IMR-90 (cell line): ENCODE measurements around the gene MOXD1.

ENCODE experiments used
- BHLHE40 ChIP-seq: fragments of 150-350 bp; IDR thresholded peaks from 2 replicates; pipeline ENCODE4 v1.6.1; 2016; ENCODE audit warnings: mild to moderate bottlenecking, low read depth, low read length
- CEBPB ChIP-seq: IDR thresholded peaks from 2 replicates; pipeline ENCODE4 v1.6.1; 2012; ENCODE audit warnings: low read depth, low read length, improper control_type of control experiment
- CTCF ChIP-seq: conservative IDR thresholded peaks from 2 replicates; pipeline ENCODE4 v1.5.1; 2012; ENCODE audit warnings: mild to moderate bottlenecking, low read depth, low read length, improper control_type of control experiment
- ELK1 ChIP-seq: fragments of 150-350 bp; IDR thresholded peaks from 2 replicates; pipeline ENCODE4 v1.6.1; 2016; ENCODE audit warnings: low read depth, mild to moderate bottlenecking, low read length, moderate library complexity, borderline replicate concordance
- FOS ChIP-seq: fragments of 150-350 bp; IDR thresholded peaks from 2 replicates; pipeline ENCODE4 v1.6.1; 2016; ENCODE audit warnings: low read depth, low read length
- MAZ ChIP-seq: IDR thresholded peaks from 2 replicates; pipeline ENCODE4 v1.6.1; 2012; ENCODE audit warnings: low read depth, mild to moderate bottlenecking, low read length, improper control_type of control experiment, moderate library complexity, borderline replicate concordance
- MXI1 ChIP-seq: IDR thresholded peaks from 2 replicates; pipeline ENCODE4 v1.6.1; 2012; ENCODE audit warnings: low read depth, mild to moderate bottlenecking, low read length, moderate library complexity, borderline replicate concordance
- POLR2A ChIP-seq: IDR thresholded peaks from 2 replicates; pipeline ENCODE4 v1.6.1; 2012; ENCODE audit warnings: mild to moderate bottlenecking, low read depth, low read length
- RAD21 ChIP-seq: IDR thresholded peaks from 2 replicates; pipeline ENCODE4 v1.6.1; 2012; ENCODE audit warnings: low read length, improper control_type of control experiment
- RCOR1 ChIP-seq: IDR thresholded peaks from 2 replicates; pipeline ENCODE4 v1.6.1; 2012; ENCODE audit warnings: mild to moderate bottlenecking, low read length, improper control_type of control experiment; ENCODE audit not compliant: insufficient replicate concordance
- RFX5 ChIP-seq: IDR thresholded peaks from 2 replicates; pipeline ENCODE4 v1.8.0; 2012; ENCODE audit warnings: low read depth, mild to moderate bottlenecking, low read length, moderate library complexity
- SMC3 ChIP-seq: fragments of 150-350 bp; IDR thresholded peaks from 2 replicates; pipeline ENCODE4 v1.6.1; 2016; ENCODE audit warnings: low read depth, mild to moderate bottlenecking, antibody characterized with exemption, low read length, moderate library complexity
- USF2 ChIP-seq: fragments of 150-350 bp; IDR thresholded peaks from 2 replicates; pipeline ENCODE4 v1.6.1; 2017; ENCODE audit warnings: mild to moderate bottlenecking, antibody characterized with exemption, low read length, low read depth

GRCh38 chr6:132286298-132287019 lies 114.8 kb downstream of the MOXD1 start:
- TF ChIP-seq CTCF (no peak), POLR2A (no peak), RAD21 (no peak), BHLHE40 (no peak), FOS (no peak), SMC3 (no peak), CEBPB (no peak), RFX5 (no peak), MXI1 (no peak), ELK1 (no peak), RCOR1 (no peak), USF2 (no peak), MAZ (no peak)
